Stimulated activated CD8-positive, alpha-beta memory T cell treated with anti-CD3 and anti-CD28 coated beads, Interleukin-7, amount 100 ng/mL, for 24 hours (primary cell): ENCODE measurements around the gene STAM.

Source experiments
- DNase-seq: peaks from one replicate; pipeline ENCODE4 v3.0.0-alpha.2; 2020; ENCODE audit warnings: low read depth

STAM gene

GRCh38 chr10:17648243-17649035, 4.5 kb downstream of the STAM start:
- peak; percentile 27 for DNase-seq

DNA sequence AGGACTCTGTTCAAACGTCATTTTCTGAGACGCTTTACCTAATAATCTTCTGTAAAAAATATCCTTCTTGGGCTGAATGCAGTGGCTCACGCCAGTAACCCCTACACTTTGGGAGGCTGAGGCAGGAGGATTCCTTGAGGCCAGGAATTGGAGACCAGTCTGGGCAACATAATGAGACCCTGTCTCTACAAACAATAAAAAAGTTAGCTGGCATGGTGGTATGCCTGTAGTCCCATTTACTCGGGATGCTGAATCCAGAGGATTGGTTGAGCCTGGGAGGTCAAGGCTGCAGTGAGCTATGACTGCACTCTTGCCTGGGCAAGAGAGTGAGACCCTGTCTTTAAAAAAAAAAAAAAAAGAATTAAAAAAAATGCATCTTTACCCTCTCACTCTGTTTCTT, 5.1 kb downstream of the STAM start:
- no peak for DNase-seq

- no peak for DNase-seq
Observed at GRCh38 chr10:17649836-17650235, 5.9 kb downstream of the STAM start.

DNA sequence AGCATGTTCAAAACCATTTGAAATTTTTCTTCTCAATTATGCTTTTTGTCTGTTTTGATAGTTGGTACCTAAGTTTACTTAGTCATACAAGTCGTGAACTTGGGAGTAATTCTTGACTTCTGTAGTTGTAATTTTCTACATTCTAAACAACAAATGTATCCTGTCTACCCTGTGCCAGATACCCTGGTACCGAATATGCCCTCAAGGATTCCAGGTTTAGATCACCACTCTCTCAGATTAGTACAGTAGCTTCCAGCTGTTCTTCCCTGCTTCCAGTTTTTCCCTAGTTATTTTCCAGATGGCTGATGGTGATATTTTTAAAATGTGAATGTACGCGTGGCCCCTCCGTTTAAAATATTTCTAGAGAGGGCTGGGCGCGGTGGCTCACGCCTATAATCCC, 6.5 kb downstream of the STAM start:
- DNase-seq: no peak

DNA sequence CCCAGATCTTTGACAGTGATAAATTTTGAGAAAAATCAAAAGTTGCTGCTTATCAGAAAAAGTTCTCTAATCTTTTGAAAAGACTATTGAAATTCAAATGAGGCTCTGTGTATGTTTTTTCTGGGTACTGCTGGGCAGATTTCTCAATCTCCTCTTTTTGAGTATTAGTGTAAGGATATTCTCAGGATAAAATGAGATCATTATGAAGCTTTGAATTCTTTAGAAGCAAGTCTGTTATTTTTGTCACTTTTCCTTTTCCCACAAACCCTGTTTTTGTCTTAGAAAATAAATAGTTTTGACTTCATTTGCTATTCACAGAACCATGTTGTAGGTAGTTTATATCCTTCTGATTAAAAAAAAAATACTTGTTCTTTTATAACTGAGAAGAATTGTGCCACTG, 7.9 kb downstream of the STAM start:
- DNase-seq: no peak

- no peak for DNase-seq
Observed at GRCh38 chr10:17652585-17652984, 8.6 kb downstream of the STAM start.

DNA sequence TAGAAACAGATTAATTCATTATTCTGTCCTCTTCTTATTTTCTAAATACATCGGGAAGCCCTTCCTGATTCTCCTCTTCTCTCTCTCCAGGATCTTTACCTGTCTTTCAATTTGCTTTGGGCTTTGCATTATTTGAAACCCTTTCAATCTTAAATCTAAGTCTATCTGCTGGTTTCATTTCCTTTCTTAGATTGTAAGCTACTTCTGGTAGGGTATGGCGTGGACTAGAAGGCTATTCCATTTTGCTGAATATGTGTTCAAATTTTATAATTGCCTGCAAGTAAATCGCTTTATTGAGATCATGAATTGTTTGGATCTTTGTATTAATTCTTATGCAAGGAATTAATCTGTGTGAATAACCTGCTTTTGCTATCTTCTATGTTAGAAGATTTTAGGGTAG, 11.1 kb downstream of the STAM start:
- DNase-seq: no peak

DNA sequence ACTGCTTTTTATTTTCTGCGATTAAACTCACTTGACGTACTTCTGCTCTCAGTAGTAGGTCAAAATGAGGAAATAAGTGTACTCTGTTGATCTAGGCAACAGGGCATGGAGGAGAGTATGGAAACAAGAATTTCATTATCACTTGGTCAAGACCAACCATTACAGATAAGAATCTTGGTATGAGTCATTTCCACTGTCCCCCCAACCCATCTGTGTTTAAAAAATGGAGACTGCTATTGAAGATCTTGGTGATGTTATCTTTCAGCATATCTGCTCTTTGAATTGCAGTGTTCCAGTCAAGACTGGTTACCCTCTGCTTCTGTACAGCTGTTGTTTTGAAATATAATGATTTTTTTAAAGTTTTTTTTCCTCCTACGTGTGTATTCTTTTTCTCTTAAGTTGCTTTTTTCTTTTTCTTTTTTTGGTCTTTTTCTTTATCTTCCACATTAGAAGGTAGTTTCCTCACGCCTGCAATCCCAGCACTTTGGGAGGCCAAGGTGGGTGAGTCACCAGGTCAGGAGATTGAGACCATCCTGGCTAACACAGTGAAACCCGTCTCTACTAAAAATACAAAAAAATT, 11.7 kb downstream of the STAM start:
- no peak for DNase-seq

- no peak for DNase-seq
Observed at GRCh38 chr10:17657103-17657500, 13.2 kb downstream of the STAM start.

- DNase-seq: no peak
Observed at GRCh38 chr10:17659365-17659764, 15.4 kb downstream of the STAM start.

DNA sequence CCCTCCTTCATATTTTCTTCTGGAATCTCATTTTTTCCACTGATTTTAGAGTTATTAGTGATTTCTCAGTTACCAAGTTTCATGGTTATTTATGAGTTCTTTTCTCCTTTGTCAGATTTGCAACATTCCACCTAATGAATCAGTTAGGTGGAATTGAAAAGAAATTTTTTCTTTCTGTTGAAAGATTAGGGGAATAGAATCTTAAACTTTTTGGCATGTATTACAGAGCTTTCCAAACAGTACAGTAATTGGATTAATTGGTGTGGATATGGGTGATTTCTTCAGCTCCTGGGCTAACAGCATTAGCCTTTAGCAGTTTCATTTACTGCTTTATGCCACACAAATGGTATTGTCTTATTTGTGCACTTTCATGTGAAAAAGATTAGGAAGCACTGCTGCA, 17.0 kb downstream of the STAM start:
- DNase-seq: no peak

- no peak for DNase-seq
Observed at GRCh38 chr10:17661510-17661909, 17.6 kb downstream of the STAM start.

- DNase-seq: no peak
Observed at GRCh38 chr10:17662193-17663138, 18.5 kb downstream of the STAM start.

DNA sequence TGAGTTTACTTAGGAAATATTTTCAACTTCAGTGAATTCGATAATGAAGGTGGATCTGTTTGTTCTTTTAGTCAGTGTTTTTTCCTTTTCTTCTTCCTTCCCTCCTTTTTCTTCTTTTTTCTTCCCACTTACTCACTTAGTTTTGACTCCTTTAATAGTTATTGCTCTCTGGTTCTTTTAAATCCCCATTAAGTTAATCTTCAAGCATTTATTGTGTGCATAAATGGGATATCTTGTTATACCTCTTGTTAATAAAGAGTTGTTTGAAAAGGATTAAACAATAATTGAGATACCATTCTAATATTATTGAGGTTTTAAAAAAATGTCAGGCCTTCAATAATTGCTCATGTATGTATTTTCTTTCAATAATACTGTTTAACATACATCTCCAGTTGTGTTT, 19.5 kb downstream of the STAM start:
- DNase-seq: no peak

DNA sequence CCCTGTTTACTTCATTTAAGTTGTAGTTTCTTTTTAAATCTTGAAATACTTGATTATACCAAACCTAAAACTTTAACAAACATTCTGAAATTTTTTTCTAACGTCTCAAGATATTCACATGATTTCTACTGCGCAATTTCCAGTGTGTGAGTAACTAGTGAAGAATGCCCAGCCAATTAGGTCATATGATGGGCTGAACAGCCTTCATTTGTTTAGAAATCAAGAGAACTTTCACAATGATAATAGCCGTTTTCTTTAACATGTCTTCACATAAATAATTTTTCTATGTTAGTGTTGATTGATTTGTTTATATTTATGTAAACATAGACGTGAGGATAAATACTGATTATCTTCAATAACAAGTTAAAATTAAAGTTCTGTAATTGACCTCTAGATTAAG, 21.8 kb downstream of the STAM start:
- no peak for DNase-seq

DNA sequence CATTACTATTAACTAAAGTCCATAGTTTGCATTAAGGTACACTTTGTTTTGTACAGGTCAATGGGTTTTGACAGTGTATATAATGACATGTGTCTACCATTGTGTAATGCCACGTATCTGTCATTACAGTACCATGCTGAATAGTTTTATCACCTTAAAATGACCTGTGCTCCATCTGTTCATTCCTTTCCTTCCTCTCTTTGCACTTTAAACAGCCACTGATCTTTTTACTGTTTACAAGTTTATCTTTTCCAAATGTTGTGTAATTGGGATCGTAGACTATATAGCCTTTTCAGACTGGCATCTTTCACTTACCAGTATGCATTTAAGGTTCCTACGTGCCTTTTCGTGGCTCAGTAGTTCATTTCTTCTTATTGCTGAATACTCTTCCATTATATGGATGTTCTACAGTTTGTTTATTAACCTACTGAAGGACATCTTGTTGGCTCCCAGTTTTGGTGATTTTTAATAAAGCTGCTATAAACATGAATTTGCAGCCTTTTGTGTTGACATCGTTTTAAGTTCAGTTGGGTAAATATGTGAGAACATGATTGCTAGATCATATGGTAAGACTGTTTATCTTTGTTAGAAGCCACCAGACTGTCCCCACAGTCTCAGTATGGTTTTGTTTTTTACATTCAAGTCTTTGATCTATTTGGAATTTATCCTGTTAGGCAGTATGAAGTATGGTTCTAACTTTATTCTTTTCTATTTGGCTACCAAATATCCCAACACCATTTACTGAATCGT, 24.7 kb downstream of the STAM start:
- no peak for DNase-seq

DNA sequence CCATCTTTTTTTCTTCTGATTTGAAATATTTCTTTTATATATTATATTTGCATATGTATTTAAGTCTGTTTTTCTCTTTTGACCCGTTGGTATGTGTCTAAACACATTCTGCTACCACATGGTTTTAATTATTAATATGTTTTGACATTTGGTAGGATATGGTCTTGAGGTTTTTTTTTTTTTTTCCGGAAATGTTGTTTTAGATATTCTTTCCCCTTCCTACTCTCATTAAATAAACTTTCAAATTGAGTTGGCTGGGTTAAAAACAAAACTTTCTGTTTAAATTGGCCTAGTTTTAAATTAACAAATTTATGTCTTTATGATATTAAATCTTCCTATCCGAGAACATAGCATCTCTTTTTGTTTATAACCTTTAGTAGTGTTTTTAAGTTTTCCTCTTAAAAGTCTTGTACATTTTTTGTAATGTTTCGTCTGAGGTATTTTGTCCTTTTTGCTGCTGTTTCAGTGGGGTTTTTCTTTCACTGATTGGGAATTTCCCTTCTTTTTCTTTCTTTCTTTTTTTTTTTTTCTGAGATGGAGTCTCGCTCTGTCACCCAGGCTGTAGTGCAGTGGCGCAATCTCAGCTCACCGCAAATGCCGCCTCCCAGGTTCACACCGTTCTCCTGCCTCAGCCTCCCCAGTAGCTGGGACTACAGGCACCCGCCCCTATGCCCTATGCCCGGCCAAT, 25.4 kb downstream of the STAM start:
- no peak for DNase-seq

DNA sequence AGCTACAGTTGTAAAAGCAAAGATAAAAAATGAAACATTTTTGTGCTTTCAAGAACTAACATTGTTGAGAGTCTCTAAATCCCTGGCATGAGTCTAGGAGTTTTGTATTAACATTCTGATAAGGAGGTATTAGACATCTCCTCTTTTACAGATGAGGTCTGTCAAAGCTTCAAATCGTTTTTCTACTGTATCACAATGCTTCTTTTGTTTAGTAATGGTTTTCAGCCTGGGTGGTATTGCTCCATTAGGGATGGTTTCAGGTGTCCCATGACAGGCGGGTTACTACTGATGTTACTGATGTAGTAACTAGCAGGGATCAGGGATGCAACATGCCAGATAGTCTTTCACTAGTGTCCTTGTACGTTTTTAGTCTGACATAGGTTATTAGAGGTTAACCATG, 27.4 kb downstream of the STAM start:
- no peak for DNase-seq

GRCh38 chr10:17673471-17674061, 29.6 kb downstream of the STAM start:
- DNase-seq: no peak

- no peak for DNase-seq
Observed at GRCh38 chr10:17674566-17674965, 30.6 kb downstream of the STAM start.

GRCh38 chr10:17675638-17676037, 31.7 kb downstream of the STAM start:
- DNase-seq: no peak
